HEK293 (cell line): ENCODE measurements around the gene GRIA1.

Experiments used
- CTCF ChIP-seq: fragments of 450-650 bp; formaldehyde crosslinking; IDR thresholded peaks from 2 replicates; pipeline ENCODE4 v1.5.1; 2016; ENCODE audit warnings: missing biosample characterization, missing genetic modification characterization
- ZNF501 ChIP-seq: fragments of 450-650 bp; formaldehyde crosslinking; IDR thresholded peaks from 2 replicates; pipeline ENCODE4 v1.5.1; 2016; ENCODE audit warnings: missing biosample characterization, missing genetic modification characterization

GRCh38 chr5:153658606-153659005 lies 168.1 kb downstream of the GRIA1 start:
- no peak for TF ChIP-seq CTCF (tag by site-specific recombination)
- no peak for TF ChIP-seq ZNF501 (tag by site-specific recombination)
